ENCODE data around the gene DIS3L2.
"Not testable (repeated sequence)": the region's sequence is repeated elsewhere in the genome, so short reads cannot be mapped to it uniquely, and the experiment has no call there.

The DIS3L2 gene

GRCh38 chr2:232018181-232018580 is 56.7 kb downstream of the DIS3L2 start:
- DNase-seq: no peak

DNA sequence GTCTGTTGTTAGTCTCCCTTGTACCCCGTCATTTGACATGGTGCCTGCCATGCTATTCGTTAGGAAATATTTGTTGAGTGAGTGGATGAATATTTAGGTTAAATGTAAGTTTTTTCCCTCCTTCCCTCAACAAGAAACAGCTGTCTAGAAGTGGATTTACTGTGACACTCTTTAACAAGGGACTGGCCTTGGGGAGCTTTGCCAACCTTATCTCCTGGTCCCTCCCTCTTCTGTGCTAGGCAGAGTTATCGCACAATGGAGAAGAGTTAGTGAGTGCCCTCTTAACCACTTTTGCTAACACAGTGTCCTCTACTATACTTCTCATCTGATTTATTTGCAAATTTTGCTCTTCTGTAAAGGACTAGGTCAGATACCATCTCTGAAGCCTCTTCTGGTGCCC is 61.2 kb downstream of the DIS3L2 start:
- DNase-seq: no peak

DNA sequence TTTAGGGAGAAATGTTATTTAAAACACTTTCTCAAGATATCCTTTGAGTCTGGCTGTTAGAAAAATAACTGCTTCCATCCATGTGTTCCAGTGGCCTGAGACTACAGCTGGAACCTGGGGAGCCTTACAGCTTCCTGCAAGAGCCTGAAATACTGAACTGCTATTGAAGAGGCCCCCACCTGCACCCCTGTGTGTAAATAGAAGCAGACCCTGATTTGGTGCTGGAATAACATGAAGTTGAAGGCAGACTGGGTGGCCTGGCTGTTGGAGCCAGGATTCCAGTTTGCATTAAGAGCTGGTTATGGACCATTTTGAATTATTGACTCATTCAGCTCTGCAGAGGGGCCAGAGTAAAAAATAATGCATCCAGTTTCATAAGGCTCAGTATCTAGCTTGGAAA is 61.9 kb downstream of the DIS3L2 start:
- no peak for DNase-seq

DNA sequence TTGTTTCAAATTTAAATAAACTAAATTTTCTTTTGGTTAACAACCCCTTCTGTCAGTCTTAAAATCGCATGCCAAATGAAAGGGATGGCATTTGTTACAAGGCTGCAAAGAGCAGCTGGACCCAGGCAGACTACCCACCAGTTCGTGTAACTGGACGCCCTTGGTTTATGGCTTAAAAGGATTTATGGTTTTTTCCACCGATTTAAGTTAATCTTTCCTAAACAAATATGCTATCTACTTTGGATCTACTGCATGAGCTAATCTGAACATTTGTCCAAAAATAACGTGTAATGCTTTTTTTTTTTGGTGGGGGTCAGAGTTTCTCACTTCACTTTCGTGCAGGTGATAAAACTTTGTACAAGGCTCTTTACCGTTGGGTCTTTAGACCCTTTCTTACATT is 62.9 kb downstream of the DIS3L2 start:
- no peak for DNase-seq

DNA sequence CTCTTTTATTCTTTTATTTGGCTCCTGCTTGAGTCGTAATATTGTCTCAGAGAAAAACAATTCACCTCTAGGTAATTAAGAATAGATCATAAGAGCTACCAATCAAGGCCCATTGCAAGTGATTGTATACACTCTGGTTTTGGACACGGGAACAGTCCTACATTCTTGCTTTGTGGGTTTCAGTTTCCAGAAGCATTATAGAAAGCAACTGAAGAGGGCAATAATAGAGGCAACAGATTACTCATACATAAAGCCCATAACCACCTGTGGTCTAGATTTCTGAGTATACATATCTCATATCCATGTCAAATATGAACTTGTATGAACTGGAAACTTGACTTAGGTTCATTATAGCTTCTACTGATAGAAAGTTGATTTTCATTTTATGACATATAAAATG is 65.4 kb downstream of the DIS3L2 start:
- DNase-seq: no peak

GRCh38 chr2:232027530-232027929 is 66.0 kb downstream of the DIS3L2 start:
- no peak for DNase-seq

DNA sequence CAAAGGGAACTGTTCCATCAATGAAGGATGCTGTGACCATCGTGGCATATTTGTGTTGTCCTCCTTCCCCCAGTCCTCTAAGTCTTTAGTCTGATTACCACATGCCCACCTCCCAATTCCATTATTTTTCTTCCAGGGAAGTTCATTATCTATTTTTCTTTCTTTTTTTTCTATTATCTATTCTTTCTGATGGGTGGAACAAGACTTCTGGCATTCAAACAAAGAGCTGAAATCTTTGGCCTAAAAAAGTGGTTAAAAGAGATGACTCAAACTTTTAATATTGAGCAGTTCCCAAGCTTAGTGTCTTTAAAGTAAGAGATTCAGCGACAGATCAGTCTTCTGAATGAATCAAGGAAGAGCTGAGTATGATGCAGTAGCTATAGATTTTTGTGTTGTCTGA is 66.6 kb downstream of the DIS3L2 start:
- DNase-seq: no peak

DNA sequence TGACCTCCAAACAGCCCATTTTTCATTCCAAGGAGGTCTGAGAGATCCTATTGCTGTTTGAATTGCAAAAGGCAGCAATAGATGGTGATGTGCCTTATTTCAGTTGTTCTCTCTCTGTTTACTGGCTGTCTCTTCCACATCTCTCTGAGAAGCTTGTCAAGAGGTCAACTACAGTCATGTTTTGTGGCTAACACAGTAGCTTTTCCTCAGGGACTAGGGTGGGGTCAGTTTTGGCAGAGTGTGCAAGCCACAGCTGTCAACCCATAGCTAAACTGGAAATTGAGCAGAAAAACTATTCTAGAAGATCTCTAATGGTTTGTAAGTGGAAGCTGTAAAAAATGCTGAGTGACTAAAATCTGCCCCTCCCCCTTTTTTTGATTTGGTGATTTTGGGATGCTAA is 67.1 kb downstream of the DIS3L2 start:
- DNase-seq: no peak

DNA sequence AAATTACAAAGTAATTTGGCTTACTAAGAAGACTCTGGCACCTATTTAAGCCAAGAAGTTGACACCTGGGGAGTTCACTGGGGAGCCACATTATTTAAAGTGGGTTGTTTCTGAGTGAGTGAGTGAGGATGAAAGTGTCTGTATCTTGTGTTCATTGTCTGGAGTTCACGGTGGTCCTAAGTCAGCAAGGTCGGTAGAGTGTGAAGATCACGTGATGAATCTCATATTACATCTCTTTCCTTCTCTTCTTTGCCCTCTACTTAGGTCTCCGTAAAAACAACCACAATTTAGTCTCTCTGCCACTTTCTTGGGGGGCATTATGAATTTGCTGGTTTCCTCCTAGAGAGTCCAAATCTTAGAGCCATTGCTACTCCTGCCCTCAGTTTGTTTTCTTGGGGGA is 67.8 kb downstream of the DIS3L2 start:
- no peak for DNase-seq

DNA sequence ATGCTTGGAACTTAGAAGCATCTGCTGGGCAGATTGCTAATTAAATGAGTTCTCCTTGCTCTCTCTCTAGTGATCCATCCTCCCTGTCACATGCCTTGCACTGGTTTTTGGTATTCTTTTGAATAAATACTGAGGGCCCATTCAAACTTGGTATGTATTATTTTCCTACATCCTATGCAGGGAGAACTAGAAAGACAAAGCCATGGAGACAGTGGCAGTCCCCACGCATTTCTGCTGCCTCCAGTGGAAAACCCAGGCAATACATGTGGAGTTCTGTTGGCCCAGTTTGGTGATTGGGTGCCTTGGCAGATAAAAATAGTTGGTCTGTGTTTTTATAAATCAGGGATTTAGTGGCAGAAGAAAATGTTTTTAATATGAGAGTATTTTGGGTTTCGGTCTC is 68.7 kb downstream of the DIS3L2 start:
- no peak for DNase-seq

DNA sequence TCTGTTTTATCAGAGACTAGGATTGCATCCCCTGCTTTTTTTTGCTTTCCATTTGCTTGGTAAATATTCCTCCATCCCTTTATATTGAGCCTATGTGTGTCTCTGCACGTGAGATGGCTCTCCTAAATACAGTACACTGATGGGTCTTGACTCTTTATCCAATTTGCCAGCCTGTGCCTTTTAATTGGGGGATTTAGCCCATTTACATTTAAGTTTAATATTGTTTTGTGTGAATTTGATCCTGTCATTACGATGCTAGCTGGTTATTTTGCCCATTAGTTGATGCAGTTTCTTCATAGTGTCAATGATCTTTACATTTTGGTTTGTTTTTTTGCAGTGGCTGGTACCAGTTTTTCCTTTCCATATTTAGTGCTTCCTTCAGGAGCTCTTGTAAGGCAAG is 73.8 kb downstream of the DIS3L2 start:
- not testable (repeated sequence) for DNase-seq

GRCh38 chr2:232036876-232037275 is 75.4 kb downstream of the DIS3L2 start:
- not testable (repeated sequence) for DNase-seq

- DNase-seq: no peak
Measured at GRCh38 chr2:232038251-232038880, 76.9 kb downstream of the DIS3L2 start.

GRCh38 chr2:232038881-232039485 is 77.5 kb downstream of the DIS3L2 start:
- DNase-seq: no peak

GRCh38 chr2:232042911-232043574 is 81.5 kb downstream of the DIS3L2 start:
- DNase-seq: no peak

- DNase-seq: no peak
Measured at GRCh38 chr2:232043966-232044365, 82.5 kb downstream of the DIS3L2 start.

- DNase-seq: no peak
Measured at GRCh38 chr2:232049350-232049749, 87.8 kb downstream of the DIS3L2 start.

- no peak for DNase-seq
Measured at GRCh38 chr2:232052591-232052990, 91.1 kb downstream of the DIS3L2 start.

DNA sequence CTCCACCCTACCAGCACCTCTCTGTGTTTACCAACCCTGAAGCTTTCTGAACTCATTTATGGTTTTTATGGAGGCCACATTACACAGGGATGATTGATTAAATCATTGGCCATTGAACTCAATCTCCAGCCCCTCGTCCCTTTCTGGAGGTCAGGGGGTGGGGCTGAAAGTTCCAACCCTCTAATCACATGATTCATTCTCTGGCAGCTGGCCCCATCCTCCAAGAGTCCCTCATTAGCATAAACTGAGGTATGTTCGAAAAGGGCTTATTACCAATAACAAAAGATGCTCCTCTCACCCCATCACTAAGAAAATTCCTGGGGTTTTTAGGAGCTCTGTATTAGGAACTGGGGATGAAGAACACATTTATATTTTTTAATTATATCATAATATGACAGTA is 92.3 kb downstream of the DIS3L2 start:
- DNase-seq: no peak

DNA sequence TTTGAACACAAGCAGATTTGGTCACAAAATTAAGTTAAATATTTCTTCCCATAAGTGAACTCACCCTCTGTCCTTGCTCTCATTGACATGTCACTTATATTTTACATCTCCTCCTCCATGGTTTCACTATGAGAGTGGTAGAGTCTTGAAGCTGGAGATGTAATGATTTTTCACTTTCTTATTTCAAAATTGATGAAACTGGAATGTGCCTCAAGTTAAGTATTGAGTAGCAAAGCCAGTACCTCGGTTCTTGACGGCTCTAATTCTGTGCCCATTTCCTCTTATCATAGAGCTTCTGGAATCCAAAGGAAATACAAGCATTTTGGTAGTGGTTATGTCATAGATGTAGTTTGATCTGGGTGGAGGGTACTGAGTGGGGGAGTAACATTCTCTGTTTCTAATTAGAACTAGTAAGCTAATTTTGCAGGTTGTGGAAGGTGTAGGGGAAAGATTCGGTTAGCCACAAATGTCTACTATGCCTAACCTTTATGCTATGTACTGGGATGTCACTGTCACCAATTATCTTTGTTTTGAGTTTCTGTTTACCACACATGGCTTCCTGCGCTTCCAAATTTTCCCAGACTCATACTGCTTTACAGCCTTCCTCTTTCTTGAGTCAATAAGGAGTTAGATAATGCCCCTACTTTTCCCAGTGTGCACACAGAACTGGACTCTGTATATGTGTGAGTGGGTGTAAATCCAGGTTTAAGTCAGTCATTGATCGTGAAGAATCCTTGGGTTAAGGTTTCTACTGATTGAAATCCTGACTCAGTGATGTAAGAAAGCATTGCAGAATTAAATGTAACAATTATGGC is 96.8 kb downstream of the DIS3L2 start:
- DNase-seq: no peak

GRCh38 chr2:232058931-232059330 is 97.4 kb downstream of the DIS3L2 start:
- no peak for DNase-seq

- DNase-seq: no peak
Measured at GRCh38 chr2:232061265-232061664, 99.8 kb downstream of the DIS3L2 start.

GRCh38 chr2:232073026-232073425 is 111.5 kb downstream of the DIS3L2 start:
- DNase-seq: no peak

DNA sequence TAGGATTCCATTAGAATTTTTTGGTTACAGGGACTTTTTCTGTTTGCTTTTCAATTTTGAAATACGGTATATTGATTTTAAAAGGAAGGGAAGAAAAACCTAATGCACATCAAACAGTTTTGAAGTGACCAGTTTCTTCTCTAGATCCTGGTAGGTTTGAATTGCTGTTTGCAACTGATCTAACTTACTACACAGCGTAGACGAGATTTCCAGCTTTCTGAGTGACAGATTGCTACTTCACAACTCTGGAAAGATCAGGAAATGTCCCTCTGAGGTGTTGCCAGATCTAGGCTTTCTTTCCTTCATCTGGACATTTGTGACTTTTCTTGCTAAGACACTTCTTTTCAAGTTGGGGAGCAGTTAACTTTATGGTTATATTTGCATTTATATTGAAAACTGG is 112.2 kb downstream of the DIS3L2 start:
- DNase-seq: no peak
